ENCODE measurements around the gene RPS6KA2.

GRCh38 chr6:166476061-166476591 lies 150.9 kb downstream of the RPS6KA2 start:
- TF ChIP-seq, protein P1, sequence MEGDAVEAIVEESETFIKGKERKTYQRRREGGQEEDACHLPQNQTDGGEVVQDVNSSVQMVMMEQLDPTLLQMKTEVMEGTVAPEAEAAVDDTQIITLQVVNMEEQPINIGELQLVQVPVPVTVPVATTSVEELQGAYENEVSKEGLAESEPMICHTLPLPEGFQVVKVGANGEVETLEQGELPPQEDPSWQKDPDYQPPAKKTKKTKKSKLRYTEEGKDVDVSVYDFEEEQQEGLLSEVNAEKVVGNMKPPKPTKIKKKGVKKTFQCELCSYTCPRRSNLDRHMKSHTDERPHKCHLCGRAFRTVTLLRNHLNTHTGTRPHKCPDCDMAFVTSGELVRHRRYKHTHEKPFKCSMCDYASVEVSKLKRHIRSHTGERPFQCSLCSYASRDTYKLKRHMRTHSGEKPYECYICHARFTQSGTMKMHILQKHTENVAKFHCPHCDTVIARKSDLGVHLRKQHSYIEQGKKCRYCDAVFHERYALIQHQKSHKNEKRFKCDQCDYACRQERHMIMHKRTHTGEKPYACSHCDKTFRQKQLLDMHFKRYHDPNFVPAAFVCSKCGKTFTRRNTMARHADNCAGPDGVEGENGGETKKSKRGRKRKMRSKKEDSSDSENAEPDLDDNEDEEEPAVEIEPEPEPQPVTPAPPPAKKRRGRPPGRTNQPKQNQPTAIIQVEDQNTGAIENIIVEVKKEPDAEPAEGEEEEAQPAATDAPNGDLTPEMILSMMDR (IDR thresholded peaks at IDR 0.05; ENCODE audit: insufficient read depth, low read length), result no peak
- no peak for TF ChIP-seq SPI1 (IDR thresholded peaks at IDR 0.05; ENCODE audit: borderline replicate concordance, low read depth)
- no peak for TF ChIP-seq POLR2AphosphoS5 (IDR thresholded peaks at IDR 0.05; ENCODE audit: low read depth)
- TF ChIP-seq, protein P2, sequence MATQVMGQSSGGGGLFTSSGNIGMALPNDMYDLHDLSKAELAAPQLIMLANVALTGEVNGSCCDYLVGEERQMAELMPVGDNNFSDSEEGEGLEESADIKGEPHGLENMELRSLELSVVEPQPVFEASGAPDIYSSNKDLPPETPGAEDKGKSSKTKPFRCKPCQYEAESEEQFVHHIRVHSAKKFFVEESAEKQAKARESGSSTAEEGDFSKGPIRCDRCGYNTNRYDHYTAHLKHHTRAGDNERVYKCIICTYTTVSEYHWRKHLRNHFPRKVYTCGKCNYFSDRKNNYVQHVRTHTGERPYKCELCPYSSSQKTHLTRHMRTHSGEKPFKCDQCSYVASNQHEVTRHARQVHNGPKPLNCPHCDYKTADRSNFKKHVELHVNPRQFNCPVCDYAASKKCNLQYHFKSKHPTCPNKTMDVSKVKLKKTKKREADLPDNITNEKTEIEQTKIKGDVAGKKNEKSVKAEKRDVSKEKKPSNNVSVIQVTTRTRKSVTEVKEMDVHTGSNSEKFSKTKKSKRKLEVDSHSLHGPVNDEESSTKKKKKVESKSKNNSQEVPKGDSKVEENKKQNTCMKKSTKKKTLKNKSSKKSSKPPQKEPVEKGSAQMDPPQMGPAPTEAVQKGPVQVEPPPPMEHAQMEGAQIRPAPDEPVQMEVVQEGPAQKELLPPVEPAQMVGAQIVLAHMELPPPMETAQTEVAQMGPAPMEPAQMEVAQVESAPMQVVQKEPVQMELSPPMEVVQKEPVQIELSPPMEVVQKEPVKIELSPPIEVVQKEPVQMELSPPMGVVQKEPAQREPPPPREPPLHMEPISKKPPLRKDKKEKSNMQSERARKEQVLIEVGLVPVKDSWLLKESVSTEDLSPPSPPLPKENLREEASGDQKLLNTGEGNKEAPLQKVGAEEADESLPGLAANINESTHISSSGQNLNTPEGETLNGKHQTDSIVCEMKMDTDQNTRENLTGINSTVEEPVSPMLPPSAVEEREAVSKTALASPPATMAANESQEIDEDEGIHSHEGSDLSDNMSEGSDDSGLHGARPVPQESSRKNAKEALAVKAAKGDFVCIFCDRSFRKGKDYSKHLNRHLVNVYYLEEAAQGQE (IDR thresholded peaks at IDR 0.05; ENCODE audit: insufficient replicate concordance, low read depth), result no peak

Measured in HL-60 (cell line).